ENCODE results near the gene SIRT3.

DNA sequence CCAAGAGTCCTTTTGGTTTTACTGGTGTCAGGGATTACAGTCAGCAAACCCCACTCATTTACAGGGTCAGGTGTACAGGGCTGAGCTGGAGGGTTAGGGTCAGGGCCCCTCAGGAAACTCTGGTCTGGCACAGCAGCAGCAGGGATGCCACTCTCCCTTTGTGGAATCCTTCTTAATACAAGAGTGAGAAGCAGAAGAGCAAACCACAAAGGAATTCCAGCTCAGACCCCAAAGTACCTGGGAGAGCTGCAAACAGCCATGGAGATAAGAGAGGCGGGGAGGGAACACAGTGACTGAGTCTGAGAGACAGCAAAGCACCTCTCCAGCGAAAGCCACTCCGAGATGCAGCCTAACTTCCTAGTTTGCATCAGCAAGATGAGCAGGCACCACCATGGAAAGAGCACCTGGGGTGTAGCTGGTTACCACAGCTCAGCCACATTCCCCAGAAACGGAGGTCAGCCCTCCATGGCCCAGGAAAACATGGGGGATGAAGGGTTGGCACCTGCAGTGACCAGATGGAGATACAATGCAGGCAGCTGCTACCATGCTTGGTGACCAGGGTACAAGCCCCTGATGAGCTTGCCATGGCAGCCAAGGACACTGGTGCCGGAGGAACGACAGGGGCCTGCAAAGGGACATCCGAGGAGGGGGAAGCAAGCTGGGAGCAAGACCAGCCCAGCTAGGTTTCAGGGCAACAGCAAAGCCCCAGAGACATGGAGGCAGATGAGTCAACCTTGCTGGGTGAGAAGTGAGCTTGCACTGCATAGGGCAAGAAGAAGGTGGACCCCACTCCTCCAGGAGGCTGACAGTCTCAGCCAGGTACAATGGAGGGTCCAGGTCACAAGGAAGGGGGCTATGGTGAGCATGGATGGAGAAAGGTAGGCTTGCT, 32.8 kb downstream of the SIRT3 start:
- TF ChIP-seq, protein P1, sequence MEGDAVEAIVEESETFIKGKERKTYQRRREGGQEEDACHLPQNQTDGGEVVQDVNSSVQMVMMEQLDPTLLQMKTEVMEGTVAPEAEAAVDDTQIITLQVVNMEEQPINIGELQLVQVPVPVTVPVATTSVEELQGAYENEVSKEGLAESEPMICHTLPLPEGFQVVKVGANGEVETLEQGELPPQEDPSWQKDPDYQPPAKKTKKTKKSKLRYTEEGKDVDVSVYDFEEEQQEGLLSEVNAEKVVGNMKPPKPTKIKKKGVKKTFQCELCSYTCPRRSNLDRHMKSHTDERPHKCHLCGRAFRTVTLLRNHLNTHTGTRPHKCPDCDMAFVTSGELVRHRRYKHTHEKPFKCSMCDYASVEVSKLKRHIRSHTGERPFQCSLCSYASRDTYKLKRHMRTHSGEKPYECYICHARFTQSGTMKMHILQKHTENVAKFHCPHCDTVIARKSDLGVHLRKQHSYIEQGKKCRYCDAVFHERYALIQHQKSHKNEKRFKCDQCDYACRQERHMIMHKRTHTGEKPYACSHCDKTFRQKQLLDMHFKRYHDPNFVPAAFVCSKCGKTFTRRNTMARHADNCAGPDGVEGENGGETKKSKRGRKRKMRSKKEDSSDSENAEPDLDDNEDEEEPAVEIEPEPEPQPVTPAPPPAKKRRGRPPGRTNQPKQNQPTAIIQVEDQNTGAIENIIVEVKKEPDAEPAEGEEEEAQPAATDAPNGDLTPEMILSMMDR (IDR thresholded peaks at IDR 0.05; ENCODE audit: insufficient read depth, low read length): no peak
- no peak; the same call in 1 of the 2 replicates for TF ChIP-seq POLR2AphosphoS5 (IDR thresholded peaks at IDR 0.05; ENCODE audit: low read depth)
- TF ChIP-seq SPI1 (IDR thresholded peaks at IDR 0.05; ENCODE audit: borderline replicate concordance, low read depth): no peak

Data from HL-60 (cell line).